ENCODE measurements around the gene AHDC1. TPM values are rescaled to one million over a fixed set of nuclear protein-coding genes. Genes with fewer than 3 reads are reported as not detected.
"Not testable (repeated sequence)": the region's sequence is repeated elsewhere in the genome, so short reads cannot be mapped to it uniquely, and the experiment has no call there.

AHDC1 gene
- total RNA-seq, 1 donor, result 14.6 TPM

GRCh38 chr1:27506703-27507102, 97.2 kb downstream of the AHDC1 start:
- no peak for TF ChIP-seq CTCF (IDR thresholded peaks at IDR 0.05; ENCODE audit: insufficient read depth, low read length)
- DNase-seq (ENCODE audit: low read depth), result no peak
- H3K4me3 ChIP-seq (ENCODE audit: low read depth, low read length), result no peak overlapping the region

GRCh38 chr1:27505420-27505680, 98.6 kb downstream of the AHDC1 start:
- no peak overlapping the region for H3K4me3 ChIP-seq (ENCODE audit: low read depth, low read length)
- no peak for DNase-seq (ENCODE audit: low read depth)
- TF ChIP-seq CTCF (IDR thresholded peaks at IDR 0.05; ENCODE audit: insufficient read depth, low read length), result no peak

- no peak overlapping the region for H3K4me3 ChIP-seq (ENCODE audit: low read depth, low read length)
- peak; percentile 57 for DNase-seq (ENCODE audit: low read depth)
- TF ChIP-seq CTCF (IDR thresholded peaks at IDR 0.05; ENCODE audit: insufficient read depth, low read length), result no peak
Measured at GRCh38 chr1:27504588-27505419, 99.1 kb downstream of the AHDC1 start.

- no peak for TF ChIP-seq CTCF (IDR thresholded peaks at IDR 0.05; ENCODE audit: insufficient read depth, low read length)
- DNase-seq (ENCODE audit: low read depth), result peak; percentile 89
- H3K4me3 ChIP-seq (ENCODE audit: low read depth, low read length), result peak overlapping the region; percentile 29
Measured at GRCh38 chr1:27503844-27504587, 99.9 kb downstream of the AHDC1 start.

- TF ChIP-seq CTCF (IDR thresholded peaks at IDR 0.05; ENCODE audit: insufficient read depth, low read length), result no peak
- DNase-seq (ENCODE audit: low read depth), result no peak
- no peak overlapping the region for H3K4me3 ChIP-seq (ENCODE audit: low read depth, low read length)
Measured at GRCh38 chr1:27503033-27503432, 100.9 kb downstream of the AHDC1 start.

GRCh38 chr1:27501159-27501558, 102.8 kb downstream of the AHDC1 start:
- not testable (repeated sequence) for DNase-seq (ENCODE audit: low read depth); H3K4me3 ChIP-seq (ENCODE audit: low read depth, low read length)

GRCh38 chr1:27499142-27499541, 104.8 kb downstream of the AHDC1 start:
- no peak for TF ChIP-seq CTCF (IDR thresholded peaks at IDR 0.05; ENCODE audit: insufficient read depth, low read length)
- no peak for DNase-seq (ENCODE audit: low read depth)
- H3K4me3 ChIP-seq (ENCODE audit: low read depth, low read length), result no peak overlapping the region

Data from fibroblast of the aortic adventitia (primary cell).